Caco-2 (cell line): ENCODE results near the gene OR9K2. TPM values are rescaled to one million over a fixed set of nuclear protein-coding genes. Genes with fewer than 3 reads are reported as not detected.

ENCODE experiments used
- BruUV-seq: library from RNA; stranded (reverse); fragments of 400-500 nt; replicated peaks from 2 replicates; lab custom pipeline; 2021; lab: Mats Ljungman, UMichigan
- CTCF ChIA-PET: fragments of 300-600 bp; sonication (Branson Sonifier 250); formaldehyde crosslinking; loops from one replicate; lab custom pipeline; 2022; ENCODE audit warnings: antibody characterized with exemption; lab: Charles Lee
- POLR2A ChIA-PET: fragments of 300-600 bp; sonication (Branson Sonifier 250); formaldehyde crosslinking; loops from one replicate; lab custom pipeline; 2022; ENCODE audit warnings: antibody characterized with exemption; lab: Charles Lee
- DNase-seq, 2 experiments: peaks; one replicate each; pipeline versions ENCODE4 v3.0.0 to v3.0.0-alpha.2; 2020 to 2022
- H3K27me3 ChIP-seq: replicated peaks from 2 replicates; pipeline ENCODE4 v1.6.0; 2011; ENCODE audit warnings: low read length; ENCODE audit not compliant: control insufficient read depth, insufficient read depth
- H3K36me3 ChIP-seq: 2 replicates; pipeline ENCODE4 v1.5.1; 2011; ENCODE audit warnings: low read length; ENCODE audit not compliant: control insufficient read depth, insufficient read depth
- H3K4me1 ChIP-seq: fragments of 250-450 bp; sonication (Bioruptor Pico); 2 replicates; pipeline ENCODE4 v1.5.1; 2020; ENCODE audit warnings: mild to moderate bottlenecking
- H3K4me3 ChIP-seq: 2 replicates; pipeline ENCODE4 v1.5.1; 2011; ENCODE audit warnings: low read depth, mild to moderate bottlenecking, control low read depth, low read length
- H3K9me3 ChIP-seq: fragments of 250-450 bp; sonication (Bioruptor Pico); 2 replicates; pipeline ENCODE4 v1.5.1; 2020; ENCODE audit warnings: mild to moderate bottlenecking, moderate library complexity
- H3K27ac Mint-ChIP-seq: one replicate; pipeline ENCODE4 v1.8.0; 2022; ENCODE audit warnings: mixed read lengths; ENCODE audit not compliant: unreplicated experiment
- H3K27me3 Mint-ChIP-seq: one replicate; pipeline ENCODE4 v1.8.0; 2022; ENCODE audit warnings: mixed read lengths; ENCODE audit not compliant: insufficient read depth, unreplicated experiment
- H3K36me3 Mint-ChIP-seq: one replicate; pipeline ENCODE4 v1.8.0; 2022; ENCODE audit warnings: mild to moderate bottlenecking, mixed read lengths; ENCODE audit not compliant: insufficient read depth, unreplicated experiment
- H3K4me1 Mint-ChIP-seq: one replicate; pipeline ENCODE4 v1.8.0; 2022; ENCODE audit warnings: low read depth, mixed read lengths; ENCODE audit not compliant: unreplicated experiment
- H3K4me3 Mint-ChIP-seq: one replicate; pipeline ENCODE4 v1.8.0; 2022; ENCODE audit warnings: mild to moderate bottlenecking, moderate library complexity, mixed read lengths; ENCODE audit not compliant: unreplicated experiment
- H3K9me3 Mint-ChIP-seq: one replicate; pipeline ENCODE4 v1.8.0; 2022; ENCODE audit warnings: mixed read lengths; ENCODE audit not compliant: unreplicated experiment
- intact Hi-C: fragments of 100-400 bp; cut with micrococcal nuclease; formaldehyde crosslinking; loops from one replicate; pipeline ENCODE4 v1.10.0; 2022; ENCODE audit not compliant: unreplicated experiment
- total RNA-seq: library from RNA; stranded (reverse); gene quantifications from 2 replicates; pipeline ENCODE4 v1.2.3, GENCODE V29; 2022
- TF ChIP-seq, protein P1 (sequence below), 2 experiments: fragments of 200-600 bp in 1 of 2; IDR thresholded peaks; 1 replicate in 1 of 2; 2 replicates in 1 of 2; pipeline versions ENCODE4 v1.5.1 to v1.8.0; 2011 to 2022; ENCODE audit warnings: antibody characterized with exemption in 1 of 2, control low read depth in 1 of 2, inconsistent platforms in 1 of 2, low read depth in 1 of 2, low read length in 1 of 2, mild to moderate bottlenecking in 1 of 2, moderate library complexity in 1 of 2; ENCODE audit not compliant: insufficient read depth in 1 of 2, severe bottlenecking in 1 of 2, unreplicated experiment in 1 of 2

The OR9K2 gene
- total RNA-seq, 1 experiment from 2014 or later = not detected

DNA sequence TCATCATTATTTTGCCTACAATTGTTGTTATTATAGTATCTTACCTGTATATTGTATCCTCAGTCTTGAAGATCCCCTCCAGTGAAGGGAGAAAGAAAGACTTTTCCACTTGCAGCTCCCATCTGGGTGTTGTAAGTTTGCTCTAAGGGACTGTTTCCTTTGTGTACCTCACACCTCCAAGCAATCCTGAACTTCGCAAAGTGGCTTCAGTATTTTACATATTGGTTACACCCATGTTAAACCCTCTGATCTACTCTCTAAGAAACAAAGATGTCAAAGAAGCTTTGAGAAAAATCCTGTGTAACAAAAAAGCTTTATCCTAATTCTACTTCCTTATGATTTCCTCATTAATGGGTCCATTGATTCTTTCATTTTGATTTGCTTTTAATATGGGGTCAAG lies 10.1 kb upstream of the OR9K2 start:
- Histone ChIP-seq H3K27me3 (no peaks in the 10 kb centered on the region), H3K4me1 (no peaks in the 10 kb centered on the region), H3K36me3 (no peaks in the 10 kb centered on the region), H3K9me3 (no peaks in the 10 kb centered on the region), H3K4me3 (no peak overlapping the region)
- H3K27ac Mint-ChIP-seq = no peak overlapping the region
- no peaks in the 10 kb centered on the region for H3K36me3 Mint-ChIP-seq
- no peaks in the 10 kb centered on the region for H3K9me3 Mint-ChIP-seq
- TF ChIP-seq, protein P1, sequence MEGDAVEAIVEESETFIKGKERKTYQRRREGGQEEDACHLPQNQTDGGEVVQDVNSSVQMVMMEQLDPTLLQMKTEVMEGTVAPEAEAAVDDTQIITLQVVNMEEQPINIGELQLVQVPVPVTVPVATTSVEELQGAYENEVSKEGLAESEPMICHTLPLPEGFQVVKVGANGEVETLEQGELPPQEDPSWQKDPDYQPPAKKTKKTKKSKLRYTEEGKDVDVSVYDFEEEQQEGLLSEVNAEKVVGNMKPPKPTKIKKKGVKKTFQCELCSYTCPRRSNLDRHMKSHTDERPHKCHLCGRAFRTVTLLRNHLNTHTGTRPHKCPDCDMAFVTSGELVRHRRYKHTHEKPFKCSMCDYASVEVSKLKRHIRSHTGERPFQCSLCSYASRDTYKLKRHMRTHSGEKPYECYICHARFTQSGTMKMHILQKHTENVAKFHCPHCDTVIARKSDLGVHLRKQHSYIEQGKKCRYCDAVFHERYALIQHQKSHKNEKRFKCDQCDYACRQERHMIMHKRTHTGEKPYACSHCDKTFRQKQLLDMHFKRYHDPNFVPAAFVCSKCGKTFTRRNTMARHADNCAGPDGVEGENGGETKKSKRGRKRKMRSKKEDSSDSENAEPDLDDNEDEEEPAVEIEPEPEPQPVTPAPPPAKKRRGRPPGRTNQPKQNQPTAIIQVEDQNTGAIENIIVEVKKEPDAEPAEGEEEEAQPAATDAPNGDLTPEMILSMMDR (IDR thresholded peaks at IDR 0.05; ENCODE audit: insufficient read depth in 1 of 2, low read depth in 1 of 2, low read length in 1 of 2, severe bottlenecking in 1 of 2, unreplicated experiment in 1 of 2) = no peak
- no peaks in the 10 kb centered on the region for H3K4me1 Mint-ChIP-seq
- no peak for DNase-seq
- no peak overlapping the region for H3K4me3 Mint-ChIP-seq
- intact Hi-C loops = no loop called here
- peaks cover 13% of the 10 kb centered on the region for H3K27me3 Mint-ChIP-seq
- ChIA-PET POLR2A (no interaction called here), CTCF (no interaction called here)
- BruUV-seq = no TSS peak

DNA sequence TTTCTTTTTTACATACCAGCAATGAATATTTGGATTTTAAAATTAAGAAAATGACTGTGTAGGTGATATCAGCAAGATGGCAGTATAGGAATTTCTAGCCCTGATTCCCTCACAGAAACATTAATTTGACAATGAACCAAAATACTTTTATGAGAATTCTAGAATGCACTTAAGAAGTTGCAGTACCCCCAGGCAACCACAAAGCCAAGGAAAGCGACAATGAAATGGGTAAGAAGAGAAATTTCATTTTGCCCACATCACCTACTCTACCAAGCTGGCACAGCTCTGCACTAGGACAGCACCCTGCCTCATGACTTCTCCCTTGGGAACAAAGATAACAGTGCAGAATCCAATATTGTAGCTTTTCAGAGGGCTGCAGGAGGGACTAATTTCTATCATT lies 6.6 kb downstream of the OR9K2 start:
- CTCF ChIA-PET = no interaction called here
- POLR2A ChIA-PET = no interaction called here

DNA sequence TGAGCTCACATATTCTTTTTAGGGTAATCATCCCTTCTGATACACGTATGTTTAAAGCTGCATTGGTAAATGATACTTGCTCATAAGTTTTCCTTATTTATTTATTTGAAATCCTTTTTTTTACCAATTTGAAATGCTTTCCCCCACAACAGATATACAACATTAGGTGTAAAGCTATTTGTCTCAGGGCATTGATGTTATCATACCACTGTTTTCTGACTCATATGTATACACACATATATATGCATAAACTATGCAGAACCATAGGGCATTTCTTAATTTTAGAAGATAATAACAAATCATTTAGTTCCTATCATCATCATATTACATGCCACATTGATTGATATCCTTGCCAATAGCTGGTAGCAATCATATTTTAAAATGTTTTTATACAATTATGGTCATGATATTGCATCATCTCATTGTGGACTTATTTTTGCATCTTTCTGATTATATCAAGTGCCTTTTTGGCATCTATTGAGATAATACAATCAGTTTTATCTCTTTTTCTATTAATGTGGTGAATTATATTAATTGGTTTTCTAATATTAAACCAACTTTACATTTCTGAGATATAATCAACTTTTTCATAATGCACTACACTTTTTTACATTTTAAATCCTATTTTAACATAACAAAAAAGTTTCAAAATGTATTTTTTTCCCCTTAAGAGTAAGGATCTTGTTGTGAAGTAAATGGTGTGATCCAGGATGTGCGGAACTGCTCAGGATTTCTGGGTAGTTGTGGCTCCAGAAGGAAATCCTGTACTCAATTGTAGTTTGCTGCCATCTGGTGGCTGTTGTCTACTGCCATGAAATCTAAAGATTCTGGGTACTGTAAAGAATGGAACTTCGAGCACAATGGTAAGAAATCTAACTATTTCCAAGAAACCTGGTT lies 16.7 kb downstream of the OR9K2 start:
- Mint-ChIP-seq H3K9me3 (no peaks in the 10 kb centered on the region), H3K4me1 (no peaks in the 10 kb centered on the region), H3K27ac (no peak overlapping the region), H3K27me3 (peaks cover 4% of the 10 kb centered on the region), H3K36me3 (no peaks in the 10 kb centered on the region), H3K4me3 (no peak overlapping the region)
- POLR2A ChIA-PET = no interaction called here
- no peaks in the 10 kb centered on the region for H3K36me3 ChIP-seq
- CTCF ChIA-PET = interaction anchor here (1.4 kb wide), 1 partner anchor 150 kb away, joined by 5 read pairs; no protein-coding TSS in a partner anchor
- BruUV-seq = no TSS peak
- no peaks in the 10 kb centered on the region for H3K4me1 ChIP-seq
- TF ChIP-seq, protein P1 (IDR thresholded peaks at IDR 0.05; ENCODE audit: insufficient read depth in 1 of 2, low read depth in 1 of 2, low read length in 1 of 2, severe bottlenecking in 1 of 2, unreplicated experiment in 1 of 2) = peak; percentile 56 to 78
- H3K4me3 ChIP-seq = no peak overlapping the region
- DNase-seq = peak; percentile 51 to 59
- no peaks in the 10 kb centered on the region for H3K9me3 ChIP-seq
- H3K27me3 ChIP-seq = no peaks in the 10 kb centered on the region; the same call in 1 of the 2 replicates
- intact Hi-C loops = loop anchor here (1.0 kb wide), 2 partner anchors 70 to 150 kb away; no protein-coding TSS in a partner anchor

More for the DNA sequence above, 6.6 kb downstream of the OR9K2 start:
- intact Hi-C loops = no loop called here
- H3K4me1 ChIP-seq = no peaks in the 10 kb centered on the region
- TF ChIP-seq, protein P1 (IDR thresholded peaks at IDR 0.05; ENCODE audit: insufficient read depth in 1 of 2, low read depth in 1 of 2, low read length in 1 of 2, severe bottlenecking in 1 of 2, unreplicated experiment in 1 of 2) = peak in 1 of 2 experiments; percentile 14
- H3K4me3 ChIP-seq = no peak overlapping the region
- Mint-ChIP-seq H3K27ac (no peak overlapping the region), H3K4me3 (no peak overlapping the region), H3K36me3 (no peaks in the 10 kb centered on the region), H3K4me1 (no peaks in the 10 kb centered on the region), H3K27me3 (peaks cover 14% of the 10 kb centered on the region), H3K9me3 (no peaks in the 10 kb centered on the region)
- H3K27me3 ChIP-seq = no peaks in the 10 kb centered on the region
- no peaks in the 10 kb centered on the region for H3K36me3 ChIP-seq
- no peaks in the 10 kb centered on the region for H3K9me3 ChIP-seq
- DNase-seq = no peak
- BruUV-seq = no TSS peak
